Stimulated activated CD4-positive, alpha-beta T cell treated with anti-CD3 and anti-CD28 coated beads, Interleukin-15, amount 100 ng/mL, for 48 hours (primary cell): Measurements from ENCODE around the gene HEATR3.
A peak's percentile ranks its signal among the peaks of the same experiment; 100 is the strongest.

Experiments
- DNase-seq, 2 donors: peaks; one replicate each; pipeline ENCODE4 v3.0.0-alpha.2; 2020; ENCODE audit warnings: low read depth in 2 of 2

HEATR3 gene

DNA sequence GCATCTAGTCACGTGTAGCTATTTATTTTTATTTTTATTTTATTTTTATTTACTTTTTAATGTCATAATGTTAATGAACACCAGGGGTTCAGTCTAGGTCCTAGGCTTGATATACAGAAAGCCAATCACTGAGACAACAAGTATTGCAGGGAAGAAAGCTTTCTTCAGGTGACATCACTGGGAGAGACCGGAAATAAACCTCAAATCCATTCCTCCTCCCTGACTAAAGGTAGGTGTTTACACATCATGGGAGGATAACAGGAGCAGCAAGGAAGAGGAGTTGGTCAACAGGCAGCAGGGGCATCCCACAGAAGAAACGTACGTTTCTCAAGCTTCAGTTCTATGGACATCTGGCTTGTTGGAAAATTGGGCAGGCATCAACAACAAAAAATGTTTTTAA lies 9.5 kb upstream of the HEATR3 start:
- DNase-seq = no peak

DNA sequence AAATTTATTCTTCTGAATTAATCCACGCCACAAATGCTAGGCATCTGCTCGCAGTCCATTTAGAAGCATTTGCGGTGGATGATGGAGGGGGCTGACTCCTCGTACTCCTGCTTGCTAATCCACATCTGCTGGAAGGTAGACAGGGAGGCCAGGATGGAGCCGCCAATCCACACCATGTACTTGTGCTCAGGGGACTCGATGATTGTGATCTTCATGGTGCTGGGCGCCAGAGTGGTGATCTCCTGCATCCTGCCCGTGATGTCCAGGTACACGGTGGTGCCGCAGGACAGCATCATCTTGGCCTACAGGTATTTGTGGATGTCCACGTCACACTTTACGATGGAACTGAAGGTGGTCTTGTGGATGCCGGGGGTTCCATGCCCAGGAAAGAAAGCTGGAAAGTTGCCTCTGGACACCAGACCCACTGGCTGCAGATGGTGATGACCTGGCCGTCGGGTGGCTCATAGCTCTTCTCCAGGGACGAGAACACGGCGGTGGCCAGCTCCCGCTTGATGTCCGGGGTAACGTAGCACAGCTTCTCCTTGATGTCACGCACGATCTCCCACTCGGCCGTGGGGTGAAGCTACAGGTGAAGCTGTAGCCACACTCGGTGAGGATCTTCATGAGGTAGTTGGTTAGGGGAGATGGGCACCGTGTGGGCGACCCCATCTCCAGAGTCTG lies 7.5 kb upstream of the HEATR3 start:
- no peak for DNase-seq

DNA sequence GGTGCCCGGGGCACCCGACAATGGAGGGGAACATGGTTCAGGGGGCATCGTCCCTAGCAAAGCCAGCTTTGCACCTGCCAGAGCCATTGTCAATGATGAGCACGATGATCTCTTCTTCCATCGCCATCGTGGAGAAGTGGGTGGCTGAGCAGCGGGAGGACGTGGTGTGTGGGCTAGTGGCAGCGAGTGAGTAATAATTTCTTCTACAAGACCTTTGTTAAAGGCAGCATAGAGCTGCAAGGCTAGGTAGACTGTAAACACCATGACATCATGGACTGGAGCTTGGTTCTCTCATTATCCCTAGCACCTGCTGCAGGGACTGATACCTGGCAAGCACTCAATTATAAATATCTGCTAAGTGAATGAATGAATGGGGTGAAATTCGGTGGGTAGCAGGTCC lies 6.7 kb upstream of the HEATR3 start:
- no peak for DNase-seq

DNA sequence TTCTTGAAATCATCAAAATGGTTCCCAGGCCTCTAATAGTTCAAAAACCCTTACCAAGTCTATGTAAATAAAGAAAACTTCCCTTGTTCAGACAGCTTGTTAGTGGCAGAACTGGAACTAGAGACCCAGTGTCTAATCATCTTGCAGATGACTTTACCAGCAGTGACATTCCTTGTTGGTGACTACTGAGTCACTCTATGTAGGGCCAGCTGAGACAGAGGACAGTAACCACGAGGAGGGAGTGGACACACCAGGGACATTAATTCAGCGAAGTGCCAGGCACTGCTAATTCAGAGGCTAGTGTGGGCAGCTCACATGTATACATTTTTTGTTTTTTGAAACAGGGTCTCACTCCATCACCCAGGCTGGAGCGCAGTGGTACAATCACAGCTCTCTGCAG lies 6.1 kb upstream of the HEATR3 start:
- DNase-seq = no peak

- no peak for DNase-seq
Measured at GRCh38 chr16:50061326-50061725, 4.4 kb upstream of the HEATR3 start.

DNA sequence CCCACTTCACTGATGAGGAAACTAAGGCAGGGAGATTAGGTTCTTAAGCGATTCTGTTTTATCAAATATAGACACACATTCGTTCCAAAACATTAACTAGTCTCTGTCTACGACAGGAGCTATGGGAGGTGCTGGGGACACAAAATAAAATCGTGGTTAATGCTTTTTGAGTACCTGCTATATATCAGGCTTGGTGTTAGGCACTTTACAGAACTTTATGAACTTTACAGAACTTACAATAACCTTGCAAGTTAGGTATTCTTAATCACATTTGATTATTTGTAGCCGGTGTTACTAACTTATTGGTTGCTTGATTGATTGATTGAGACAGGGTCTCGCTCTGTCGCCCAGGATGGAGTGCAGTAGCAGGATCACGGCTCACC lies 538 bp upstream of the HEATR3 start:
- no peak for DNase-seq

GRCh38 chr16:50066482-50067289 lies 916 bp downstream of the HEATR3 start:
- no peak for DNase-seq

- peak in 1 of 2 donors; percentile 10 for DNase-seq
Measured at GRCh38 chr16:50067290-50067853, 1.6 kb downstream of the HEATR3 start.

DNA sequence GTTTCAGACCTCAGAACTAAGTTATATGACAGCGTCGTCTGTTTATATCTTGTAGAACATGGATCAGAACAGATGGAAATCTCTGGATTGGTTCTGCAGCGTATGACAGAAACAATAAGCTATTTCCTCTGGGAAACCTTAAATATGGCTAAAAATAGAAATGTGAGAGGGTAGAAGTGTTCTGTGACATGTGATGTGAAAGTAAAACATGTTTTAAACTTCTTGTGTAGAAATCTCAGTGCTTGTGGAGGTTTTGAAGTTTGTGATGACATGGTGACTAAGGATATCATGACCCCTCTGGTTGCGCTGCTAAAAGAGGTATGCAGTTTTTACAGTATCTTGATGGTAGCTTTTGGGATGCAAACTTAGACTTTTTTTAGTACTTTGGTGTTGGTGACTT lies 2.8 kb downstream of the HEATR3 start:
- DNase-seq = no peak

DNA sequence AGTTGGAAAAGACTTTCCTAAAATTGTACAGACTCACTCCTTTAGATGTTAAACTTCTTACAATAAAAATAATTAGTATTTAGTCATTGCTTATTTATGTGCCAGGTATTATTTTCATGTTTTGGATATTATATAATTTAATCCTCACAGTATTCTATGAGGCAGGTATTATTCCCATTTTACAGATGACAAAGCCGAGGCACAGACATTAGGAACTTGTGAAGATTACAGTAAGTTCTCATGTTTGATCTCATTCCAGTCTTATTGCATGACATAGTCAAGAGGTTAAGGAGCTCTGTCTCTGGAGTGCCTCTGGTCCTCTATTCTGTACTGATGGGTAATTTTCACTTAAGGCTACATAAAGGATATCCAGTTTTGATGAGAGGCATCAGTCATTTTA lies 3.3 kb downstream of the HEATR3 start:
- DNase-seq = no peak

- no peak for DNase-seq
Measured at GRCh38 chr16:50071075-50071671, 5.4 kb downstream of the HEATR3 start.

DNA sequence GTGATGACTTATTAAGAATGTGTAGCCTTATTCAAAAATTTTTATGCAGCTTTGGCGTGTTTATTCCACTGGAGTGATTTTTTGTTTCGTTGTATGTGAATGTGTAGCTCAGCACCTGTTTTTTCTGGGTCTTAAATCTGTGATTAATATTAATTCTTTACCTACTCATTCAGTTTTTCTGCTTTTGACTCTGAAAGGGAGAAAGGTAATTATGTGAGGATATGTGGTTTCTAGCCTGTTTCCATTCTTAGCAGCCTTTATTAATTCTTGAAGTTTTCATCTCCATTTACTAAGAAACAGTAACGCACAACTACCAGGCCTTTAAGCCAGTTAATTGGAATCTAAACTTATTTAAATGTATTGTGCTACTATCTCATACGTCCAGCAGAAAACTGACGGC lies 7.0 kb downstream of the HEATR3 start:
- no peak for DNase-seq

GRCh38 chr16:50079397-50080140 lies 13.8 kb downstream of the HEATR3 start:
- DNase-seq = no peak

DNA sequence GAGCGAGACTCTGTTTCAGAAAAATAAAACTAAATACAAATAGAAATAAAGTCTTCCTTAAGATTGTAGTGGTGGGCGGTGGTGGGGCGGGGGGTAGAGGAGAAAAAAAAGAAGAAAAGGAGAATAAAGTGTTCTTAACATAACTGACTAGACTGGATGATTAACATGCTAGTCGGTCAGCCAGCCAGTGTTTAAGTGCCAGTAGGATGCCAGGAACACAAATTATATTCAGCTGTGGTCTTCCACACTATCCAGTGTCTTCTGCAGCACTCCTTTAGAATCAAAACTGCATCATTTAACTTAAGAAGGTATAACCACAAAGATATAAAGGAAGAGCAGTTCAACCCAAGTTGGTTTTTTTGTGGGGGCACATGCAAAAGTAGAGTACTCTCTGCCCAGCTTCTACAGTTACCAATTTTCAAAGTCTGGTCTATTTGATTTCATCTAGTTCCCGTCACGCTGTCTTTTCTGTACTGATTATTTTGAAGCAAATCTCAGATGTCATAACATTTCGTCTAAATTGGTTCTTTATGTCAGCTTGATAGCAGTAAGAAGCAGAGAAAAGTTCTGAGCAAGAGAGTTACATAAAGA lies 15.8 kb downstream of the HEATR3 start:
- DNase-seq = no peak

DNA sequence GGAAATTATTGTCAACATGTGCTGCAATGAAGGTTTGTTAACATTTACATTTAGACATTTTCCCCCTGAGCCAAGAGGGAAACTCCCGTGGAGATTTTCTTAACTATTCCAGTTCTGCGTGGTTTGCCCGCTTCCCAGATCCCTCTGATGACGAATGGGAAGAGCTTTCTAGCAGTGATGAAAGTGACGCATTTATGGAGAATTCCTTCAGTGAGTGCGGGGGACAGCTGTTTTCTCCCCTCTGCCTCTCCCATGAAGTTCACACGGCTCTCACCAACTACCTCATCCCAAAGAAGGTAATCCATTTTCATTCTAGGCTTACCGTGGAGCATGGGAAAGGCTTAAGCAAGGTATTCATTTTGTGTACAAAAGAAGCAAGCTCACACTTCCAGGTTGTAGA lies 18.2 kb downstream of the HEATR3 start:
- DNase-seq = no peak

GRCh38 chr16:50086176-50086575 lies 20.4 kb downstream of the HEATR3 start:
- DNase-seq = no peak

GRCh38 chr16:50088302-50088701 lies 22.5 kb downstream of the HEATR3 start:
- no peak for DNase-seq

GRCh38 chr16:50092891-50093290 lies 27.1 kb downstream of the HEATR3 start:
- DNase-seq = no peak

GRCh38 chr16:50093607-50094539 lies 28.1 kb downstream of the HEATR3 start:
- DNase-seq = no peak

DNA sequence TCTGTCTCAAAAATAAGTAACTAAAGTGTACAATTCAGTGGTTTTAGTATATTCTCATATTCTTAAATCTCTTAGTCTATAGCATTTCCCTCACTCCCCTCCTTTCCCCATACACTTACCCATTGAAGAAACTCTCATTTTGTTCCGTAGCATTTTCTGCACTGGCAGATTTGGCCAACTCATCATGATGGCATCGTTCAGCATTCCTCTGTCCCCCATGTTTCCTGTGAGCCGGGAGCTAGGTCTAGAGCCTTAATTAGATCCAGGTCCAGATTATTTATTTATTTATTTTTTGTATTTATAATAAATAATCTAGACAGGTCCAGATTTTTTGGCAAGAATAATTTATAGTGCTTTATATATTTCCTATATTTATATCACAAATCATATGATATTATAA lies 31.0 kb downstream of the HEATR3 start:
- no peak for DNase-seq
